CD4-positive, alpha-beta T cell (primary cell): ENCODE results near the gene IKZF2. TPM values are rescaled to one million over a fixed set of nuclear protein-coding genes. Genes with fewer than 3 reads are reported as not detected.

Source experiments
- ATAC-seq: fragments of 200-7000 bp; cut with Tn5 transposase; one replicate; pipeline ENCODE4 v1.10.0; 2022; ENCODE audit warnings: mild to moderate bottlenecking; ENCODE audit not compliant: poor library complexity
- CTCF ChIA-PET: fragments of 350-600 bp; sonication (Branson Sonifier 250); formaldehyde crosslinking; loops from one replicate; lab custom pipeline; 2021; ENCODE audit warnings: antibody characterized with exemption, inconsistent platforms; lab: Charles Lee
- POLR2A ChIA-PET: fragments of 350-600 bp; sonication (Branson Sonifier 250); formaldehyde crosslinking; loops from one replicate; lab custom pipeline; 2021; ENCODE audit warnings: antibody characterized with exemption, inconsistent platforms; lab: Charles Lee
- DNase-seq, 14 experiments: peaks; one replicate each; pipeline ENCODE4 v3.0.0-alpha.2; 2013 to 2020; ENCODE audit warnings: mixed read lengths in 2 of 14
- H3K27ac ChIP-seq, 2 donors: one replicate each; pipeline versions ENCODE4 v1.5.1 to v1.7.0; 2013; ENCODE audit warnings: low read length in 2 of 2, low read depth in 1 of 2, mild to moderate bottlenecking in 1 of 2
- H3K27me3 ChIP-seq, 2 experiments: 1 replicate in 1 of 2; 2 replicates in 1 of 2; pipeline versions ENCODE4 v1.6.1 to v1.7.0; 2013; ENCODE audit warnings: low read length in 2 of 2, control low read depth in 1 of 2, mild to moderate bottlenecking in 1 of 2, moderate library complexity in 1 of 2; ENCODE audit not compliant: insufficient read depth in 2 of 2, control insufficient read depth in 1 of 2
- H3K36me3 ChIP-seq: one replicate; pipeline ENCODE4 v1.6.1; 2013; ENCODE audit warnings: low read length, control low read depth; ENCODE audit not compliant: insufficient read depth
- H3K4me1 ChIP-seq: one replicate; pipeline ENCODE4 v1.6.1; 2013; ENCODE audit warnings: low read length, control low read depth; ENCODE audit not compliant: insufficient read depth
- H3K4me3 ChIP-seq: one replicate; pipeline ENCODE4 v1.5.1; 2013; ENCODE audit warnings: mild to moderate bottlenecking, low read length, moderate library complexity
- H3K9me3 ChIP-seq, 2 experiments: 1 replicate in 1 of 2; 2 replicates in 1 of 2; pipeline versions ENCODE4 v1.6.1 to v1.7.0; 2013; ENCODE audit warnings: low read length in 2 of 2, mild to moderate bottlenecking in 2 of 2, control low read depth in 1 of 2, moderate library complexity in 1 of 2; ENCODE audit not compliant: control insufficient read depth in 1 of 2, insufficient read depth in 1 of 2
- H3K27ac Mint-ChIP-seq: one replicate; pipeline ENCODE4 v1.8.0; 2020; ENCODE audit warnings: mixed read lengths
- H3K27me3 Mint-ChIP-seq: one replicate; pipeline ENCODE4 v1.8.0; 2021; ENCODE audit warnings: mixed read lengths
- H3K36me3 Mint-ChIP-seq: one replicate; pipeline ENCODE4 v1.8.0; 2021; ENCODE audit warnings: low read depth, mixed read lengths
- H3K4me1 Mint-ChIP-seq: one replicate; pipeline ENCODE4 v1.8.0; 2021; ENCODE audit warnings: low read depth, mixed read lengths
- H3K4me3 Mint-ChIP-seq: one replicate; pipeline ENCODE4 v1.8.0; 2020; ENCODE audit warnings: mild to moderate bottlenecking, mixed read lengths
- H3K9me3 Mint-ChIP-seq: one replicate; pipeline ENCODE4 v1.8.0; 2020; ENCODE audit warnings: mixed read lengths
- intact Hi-C, 2 experiments: fragments of 100-400 bp; cut with DNase I in 1 of 2; cut with micrococcal nuclease in 1 of 2; formaldehyde crosslinking; loops; one replicate each; pipeline versions ENCODE4 v1.15.1 to v1.9.0; 2023 to 2025; cut with DNase I, micrococcal nuclease
- total RNA-seq, 174 experiments: library from RNA in 2 of 174; stranded (reverse) in 2 of 174; gene quantifications; one replicate each; pipeline ENCODE4 v1.2.3 and lab custom pipeline; 2021 to 2026
- TF ChIP-seq, protein P1 (sequence below): fragments of 200-600 bp; IDR thresholded peaks from one replicate; pipeline ENCODE4 v1.8.0; 2022; ENCODE audit warnings: antibody characterized with exemption, mild to moderate bottlenecking

Gene IKZF2
- total RNA-seq, 2 experiments from 2014 or later, result 8.7 to 8.9 TPM

DNA sequence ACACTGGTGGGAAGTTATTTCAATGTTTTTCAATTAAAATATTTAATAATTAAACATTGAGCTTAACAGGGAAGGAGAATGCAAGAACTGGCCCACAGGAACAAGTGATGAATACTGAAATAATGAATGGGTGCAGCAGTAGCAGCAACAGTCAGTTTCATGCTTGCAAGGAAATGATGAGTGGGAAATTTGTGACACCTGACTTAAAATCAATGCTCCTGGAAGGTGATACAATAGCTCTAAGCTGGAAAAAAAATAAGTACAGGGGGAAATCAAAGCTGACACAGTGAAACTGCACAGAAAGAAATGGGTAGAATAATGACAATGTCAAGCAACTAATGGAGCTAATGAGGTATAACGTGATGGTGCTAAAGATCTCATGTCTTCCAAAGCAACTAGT, 184.5 kb downstream of the IKZF2 start:
- Mint-ChIP-seq H3K36me3 (no peaks in the 10 kb centered on the region), H3K27me3 (no peaks in the 10 kb centered on the region), H3K27ac (no peak overlapping the region), H3K4me3 (no peak overlapping the region), H3K9me3 (no peaks in the 10 kb centered on the region), H3K4me1 (peaks cover 14% of the 10 kb centered on the region)
- no peak for DNase-seq
- Histone ChIP-seq H3K4me1 (no peaks in the 10 kb centered on the region), H3K27ac (no peak overlapping the region), H3K9me3 (no peaks in the 10 kb centered on the region), H3K27me3 (no peaks in the 10 kb centered on the region), H3K4me3 (no peak overlapping the region), H3K36me3 (no peaks in the 10 kb centered on the region)
- intact Hi-C loops, result no loop called here
- POLR2A ChIA-PET, result no interaction called here
- ATAC-seq, result no peak
- CTCF ChIA-PET, result no interaction called here
- TF ChIP-seq, protein P1, sequence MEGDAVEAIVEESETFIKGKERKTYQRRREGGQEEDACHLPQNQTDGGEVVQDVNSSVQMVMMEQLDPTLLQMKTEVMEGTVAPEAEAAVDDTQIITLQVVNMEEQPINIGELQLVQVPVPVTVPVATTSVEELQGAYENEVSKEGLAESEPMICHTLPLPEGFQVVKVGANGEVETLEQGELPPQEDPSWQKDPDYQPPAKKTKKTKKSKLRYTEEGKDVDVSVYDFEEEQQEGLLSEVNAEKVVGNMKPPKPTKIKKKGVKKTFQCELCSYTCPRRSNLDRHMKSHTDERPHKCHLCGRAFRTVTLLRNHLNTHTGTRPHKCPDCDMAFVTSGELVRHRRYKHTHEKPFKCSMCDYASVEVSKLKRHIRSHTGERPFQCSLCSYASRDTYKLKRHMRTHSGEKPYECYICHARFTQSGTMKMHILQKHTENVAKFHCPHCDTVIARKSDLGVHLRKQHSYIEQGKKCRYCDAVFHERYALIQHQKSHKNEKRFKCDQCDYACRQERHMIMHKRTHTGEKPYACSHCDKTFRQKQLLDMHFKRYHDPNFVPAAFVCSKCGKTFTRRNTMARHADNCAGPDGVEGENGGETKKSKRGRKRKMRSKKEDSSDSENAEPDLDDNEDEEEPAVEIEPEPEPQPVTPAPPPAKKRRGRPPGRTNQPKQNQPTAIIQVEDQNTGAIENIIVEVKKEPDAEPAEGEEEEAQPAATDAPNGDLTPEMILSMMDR, result no peak

DNA sequence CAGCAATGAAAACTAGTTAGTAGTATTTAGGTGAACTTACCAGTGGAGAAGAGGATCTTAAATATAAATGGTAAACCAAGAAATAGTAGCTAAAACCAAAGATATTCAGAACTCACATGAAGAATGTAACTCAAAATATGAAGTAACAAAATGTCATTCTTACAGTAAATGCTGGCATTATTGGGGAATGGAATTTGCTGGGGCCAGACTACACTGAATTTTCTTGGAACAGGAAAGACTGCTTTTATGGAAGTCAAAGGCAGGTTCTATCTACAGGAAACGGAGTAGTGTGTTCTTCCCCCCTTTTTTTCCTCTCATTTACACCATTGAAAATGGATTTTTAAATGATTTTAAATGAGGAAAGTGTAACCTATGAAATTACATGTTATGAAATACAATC, 188.7 kb downstream of the IKZF2 start:
- Mint-ChIP-seq H3K4me3 (no peak overlapping the region), H3K27ac (no peak overlapping the region), H3K27me3 (no peaks in the 10 kb centered on the region), H3K9me3 (no peaks in the 10 kb centered on the region), H3K36me3 (no peaks in the 10 kb centered on the region), H3K4me1 (peaks cover 30% of the 10 kb centered on the region)
- ATAC-seq, result no peak
- DNase-seq, result no peak
- CTCF ChIA-PET, result no interaction called here
- TF ChIP-seq, protein P1, result no peak
- Histone ChIP-seq H3K27ac (no peak overlapping the region), H3K4me1 (no peaks in the 10 kb centered on the region), H3K27me3 (no peaks in the 10 kb centered on the region), H3K36me3 (no peaks in the 10 kb centered on the region), H3K4me3 (no peak overlapping the region), H3K9me3 (no peaks in the 10 kb centered on the region)
- POLR2A ChIA-PET, result no interaction called here
- intact Hi-C loops, result no loop called here

DNA sequence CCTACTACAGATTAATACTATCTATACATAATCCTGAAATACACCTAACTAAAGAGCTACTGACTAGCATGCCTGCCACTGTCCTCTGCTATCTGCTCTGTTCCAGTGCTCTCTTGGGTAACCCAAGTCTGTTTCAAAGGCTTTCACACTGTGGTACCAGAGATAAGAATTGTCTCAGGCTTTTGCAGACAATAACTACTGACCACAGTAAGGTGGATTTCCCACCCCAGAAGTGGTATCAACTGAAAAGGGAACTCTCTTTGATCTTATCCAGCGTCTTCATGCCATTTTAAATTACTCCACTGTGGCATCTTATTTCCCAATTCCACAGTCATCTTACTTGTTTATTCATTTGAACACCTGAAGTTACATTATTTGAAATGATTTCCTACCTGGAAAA, 190.2 kb downstream of the IKZF2 start:
- H3K9me3 Mint-ChIP-seq, result no peaks in the 10 kb centered on the region
- TF ChIP-seq, protein P1, result no peak
- Histone ChIP-seq H3K4me3 (no peak overlapping the region), H3K36me3 (no peaks in the 10 kb centered on the region), H3K27me3 (no peaks in the 10 kb centered on the region), H3K27ac (no peak overlapping the region), H3K4me1 (peaks cover 3% of the 10 kb centered on the region), H3K9me3 (no peaks in the 10 kb centered on the region)
- H3K4me3 Mint-ChIP-seq, result no peak overlapping the region
- POLR2A ChIA-PET, result no interaction called here
- H3K36me3 Mint-ChIP-seq, result no peaks in the 10 kb centered on the region
- CTCF ChIA-PET, result no interaction called here
- ATAC-seq (no peak), DNase-seq (no peak)
- intact Hi-C loops, result no loop called here
- H3K27me3 Mint-ChIP-seq, result no peaks in the 10 kb centered on the region
- H3K27ac Mint-ChIP-seq, result no peak overlapping the region
- H3K4me1 Mint-ChIP-seq, result peaks cover 42% of the 10 kb centered on the region
